DMS53 treated with DMSO at 0.1 percent for 48 hours (cell line): Measurements from ENCODE around the gene MS4A13.
A peak's percentile ranks its signal among the peaks of the same experiment; 100 is the strongest.
"Not testable (repeated sequence)": the region's sequence is repeated elsewhere in the genome, so short reads cannot be mapped to it uniquely, and the experiment has no call there.

Experiments used
- DNase-seq: peaks from one replicate; lab custom pipeline; 2025; ENCODE audit not compliant: unreplicated experiment; lab: John Stamatoyannopoulos, UW

Gene MS4A13

GRCh38 chr11:60530454-60531100 lies 15.4 kb downstream of the MS4A13 start:
- no peak for DNase-seq

GRCh38 chr11:60532383-60532782 lies 17.2 kb downstream of the MS4A13 start:
- not testable (repeated sequence) for DNase-seq

DNA sequence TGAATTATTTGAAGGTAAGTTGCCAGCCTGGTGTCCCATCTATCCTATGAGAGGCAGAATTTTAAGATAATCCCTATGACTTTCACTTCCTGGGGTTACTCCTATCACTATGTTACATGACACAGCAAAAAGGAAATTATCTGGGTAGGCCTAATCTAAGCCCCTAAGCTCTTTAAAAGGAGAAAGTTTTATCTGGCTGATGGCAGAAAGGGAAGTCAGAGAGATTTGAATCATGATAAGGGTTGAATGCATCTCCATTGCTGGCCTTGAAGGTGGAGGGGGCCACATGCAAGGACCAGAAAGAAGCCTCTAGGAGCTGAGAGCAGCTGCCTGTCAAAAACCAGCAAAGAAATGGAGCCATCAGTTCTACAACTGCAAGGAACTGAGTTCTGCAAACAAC lies 23.4 kb downstream of the MS4A13 start:
- not testable (repeated sequence) for DNase-seq

GRCh38 chr11:60544077-60544476 lies 28.9 kb downstream of the MS4A13 start:
- no peak for DNase-seq

GRCh38 chr11:60561254-60561653 lies 46.1 kb downstream of the MS4A13 start:
- no peak for DNase-seq

DNA sequence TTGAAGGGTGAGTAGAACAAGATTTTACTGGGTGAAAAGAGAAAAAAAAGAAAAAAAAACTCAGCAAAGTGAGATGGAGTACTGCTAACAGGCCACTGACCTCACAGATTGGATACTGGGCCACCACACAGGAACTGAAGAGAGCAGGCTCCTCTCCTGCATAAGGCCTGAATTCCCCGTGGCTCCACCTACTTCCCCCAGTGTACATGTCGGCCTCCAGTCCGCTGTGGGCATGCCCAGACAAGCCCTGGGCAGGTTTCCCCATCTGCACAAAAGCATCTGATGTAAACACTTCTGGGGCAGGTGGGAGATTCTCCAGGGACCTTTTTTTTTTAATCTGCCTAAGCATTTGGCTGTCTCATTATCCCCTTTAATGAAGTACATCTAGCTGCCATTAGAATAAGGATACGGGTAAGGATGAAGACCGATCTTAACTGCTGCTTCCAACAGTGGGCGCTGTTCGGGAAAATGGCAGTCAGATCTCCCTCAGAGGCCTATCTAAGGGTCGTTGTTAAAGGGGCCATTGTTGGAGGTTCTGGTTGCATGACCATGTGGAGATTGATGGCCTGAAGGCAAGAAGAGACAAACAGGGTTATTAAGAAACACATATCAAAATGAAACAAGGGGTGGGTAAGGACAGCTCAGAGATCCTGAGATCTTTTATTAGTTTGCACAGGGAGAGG lies 48.5 kb downstream of the MS4A13 start:
- peak; percentile 63 for DNase-seq

DNA sequence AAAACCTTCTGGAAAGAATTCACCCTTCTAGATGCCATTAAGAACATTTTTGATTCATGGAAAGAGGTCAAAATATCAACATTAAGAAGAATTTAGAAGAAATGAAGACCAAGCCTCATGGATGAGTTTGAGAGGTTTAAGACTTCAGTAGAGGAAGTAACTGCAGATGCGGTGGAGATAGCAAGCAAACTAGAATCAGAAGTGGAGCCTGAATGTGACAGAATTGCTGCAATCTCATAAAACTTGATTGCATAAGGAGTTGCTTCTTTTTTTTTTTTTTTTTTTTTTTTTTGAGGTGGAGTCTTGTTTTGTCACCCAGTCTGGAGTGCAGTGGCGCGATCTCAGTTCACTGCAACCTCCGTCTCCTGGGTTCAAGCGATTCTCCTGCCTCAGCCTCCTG lies 51.6 kb downstream of the MS4A13 start:
- no peak for DNase-seq

DNA sequence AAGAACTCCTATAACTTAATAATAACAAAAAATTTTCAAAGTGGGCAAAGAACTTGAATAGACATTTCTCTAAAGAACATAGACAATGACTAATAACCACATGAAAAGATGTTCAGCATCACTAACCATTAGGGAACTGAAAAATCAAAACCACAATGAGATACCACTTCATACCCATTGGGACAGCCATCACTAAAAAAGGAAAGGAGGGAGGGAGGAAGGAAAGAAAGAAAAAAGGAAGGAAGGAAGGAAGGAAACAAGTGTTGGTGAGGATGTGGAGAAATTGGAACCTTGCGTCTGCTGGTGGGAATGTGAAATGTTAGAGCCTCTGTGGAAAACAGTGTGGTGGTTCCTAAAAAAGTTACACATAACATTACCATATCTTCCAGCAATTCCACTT lies 55.8 kb downstream of the MS4A13 start:
- DNase-seq = no peak

DNA sequence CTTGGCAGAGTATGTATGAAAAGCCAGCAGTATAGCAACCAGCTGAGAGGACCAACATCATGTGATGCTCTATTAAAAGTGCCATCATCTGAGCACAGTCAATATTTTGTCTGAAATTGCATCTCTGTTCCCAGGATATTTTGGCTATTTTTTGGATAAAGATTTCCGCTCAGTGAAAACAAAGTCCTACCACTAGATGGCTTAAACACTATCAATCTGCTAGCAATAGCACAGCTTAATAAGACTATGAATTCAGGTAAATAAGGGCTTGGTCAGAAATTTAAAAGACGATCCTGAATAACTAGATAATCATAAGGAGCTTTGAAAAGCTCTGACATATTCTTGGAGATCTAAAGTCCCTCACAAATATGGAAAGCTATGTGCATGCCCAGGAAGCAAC lies 74.4 kb downstream of the MS4A13 start:
- DNase-seq = no peak
